ENCODE results near the gene SLC7A6.

Gene SLC7A6

DNA sequence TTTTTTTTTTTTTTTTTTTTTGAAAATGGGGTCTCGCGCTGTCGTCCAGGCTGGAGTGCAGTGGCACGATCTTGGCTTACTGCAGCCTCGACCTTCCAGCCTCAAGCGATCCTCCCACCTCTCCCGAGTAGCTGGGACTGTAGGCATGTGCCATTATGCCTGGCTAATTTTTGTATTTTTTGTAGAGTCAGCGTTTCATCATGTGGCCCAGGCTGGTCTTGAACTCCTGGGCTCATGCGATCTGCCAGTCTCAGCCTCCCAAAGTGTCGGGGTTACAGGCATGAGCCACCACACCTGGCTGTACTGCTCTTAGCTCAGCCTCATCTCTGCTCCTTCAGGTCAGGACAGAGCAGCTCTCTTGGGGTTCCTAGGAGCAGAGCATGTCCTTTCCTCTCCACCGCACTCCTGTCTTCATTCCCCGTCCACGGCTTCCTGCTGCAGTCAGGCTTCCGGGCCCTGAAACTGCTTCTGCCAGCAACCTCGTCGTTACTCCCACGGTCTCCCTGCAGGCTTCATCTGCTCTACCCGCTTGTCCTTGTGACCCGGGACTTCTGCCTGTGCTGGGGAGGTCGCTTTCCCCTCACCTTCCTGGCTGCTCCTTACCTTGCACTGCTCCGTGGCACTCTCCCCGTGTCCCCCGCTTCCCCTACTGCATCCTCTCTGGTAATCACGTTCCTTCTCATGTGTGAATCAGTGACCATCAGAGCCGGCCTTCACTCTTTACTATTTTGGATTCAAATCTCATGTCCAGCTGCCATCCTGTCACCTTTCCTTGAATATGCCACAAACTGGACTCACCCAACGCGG lies 84.5 kb downstream of the SLC7A6 start:
- DNase-seq, result no peak

DNA sequence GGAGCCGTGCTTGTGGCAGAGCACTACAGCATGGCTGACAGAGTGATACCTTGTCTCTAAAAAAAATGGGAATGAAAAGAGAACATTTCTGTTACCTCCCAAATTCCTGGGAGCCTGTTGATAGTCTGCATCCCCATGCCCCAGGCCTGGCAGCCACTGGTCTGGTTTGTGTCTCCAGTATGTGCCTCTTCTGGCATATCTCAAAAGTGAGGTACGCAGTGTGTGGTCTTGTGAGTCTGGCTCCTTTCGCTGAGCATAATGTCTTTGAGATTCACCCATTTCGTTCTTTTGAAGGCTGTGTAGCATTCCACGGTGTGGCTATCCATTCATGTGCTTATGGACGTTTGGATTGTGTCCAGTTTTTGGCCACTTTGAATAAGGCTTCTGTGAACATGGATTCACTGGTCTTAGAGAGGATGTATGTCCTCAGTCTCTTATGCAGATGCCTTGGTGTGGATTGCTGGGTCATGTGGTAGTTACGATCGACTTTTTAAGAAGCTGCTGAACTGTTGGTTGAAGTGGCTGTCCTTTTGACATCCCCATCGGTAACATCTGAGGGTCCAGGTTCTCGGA lies 85.6 kb downstream of the SLC7A6 start:
- DNase-seq, result no peak

DNA sequence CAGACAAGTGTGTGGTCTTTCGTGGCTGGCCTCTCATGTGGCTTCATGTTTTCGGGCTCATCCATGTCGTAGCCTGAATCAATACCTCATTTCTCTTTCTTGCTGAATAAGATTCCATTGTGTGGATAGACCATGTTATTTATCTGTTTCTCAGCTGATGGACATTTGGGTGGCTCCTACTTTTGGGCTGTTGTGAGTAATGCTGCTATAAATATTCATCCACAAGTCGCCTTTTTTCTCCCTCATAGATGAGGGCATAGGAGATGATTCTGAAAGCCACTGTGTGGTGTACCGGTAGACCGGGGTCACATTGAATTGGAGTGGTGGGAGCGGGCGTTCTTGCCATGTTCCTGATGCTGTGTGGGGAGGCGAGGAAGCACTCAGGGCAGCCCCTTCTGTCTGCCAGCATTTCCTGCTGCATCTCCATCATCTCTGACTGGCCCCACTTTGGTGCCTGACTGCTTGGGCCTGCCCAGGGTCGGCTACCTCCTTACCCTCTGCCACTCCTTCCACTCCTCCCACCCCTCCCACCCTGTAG lies 86.6 kb downstream of the SLC7A6 start:
- no peak for DNase-seq

All from activated gamma-delta T cell treated with Interleukin-2 at 50 U/mL for 16 hours (primary cell).